Fibroblast of the aortic adventitia (primary cell): ENCODE data around the gene NOPCHAP1. TPM values are rescaled to one million over a fixed set of nuclear protein-coding genes. Genes with fewer than 3 reads are reported as not detected.

ENCODE experiments used
- DNase-seq: peaks from one replicate; pipeline ENCODE4 v3.0.0-alpha.2; 2010; ENCODE audit warnings: low read depth
- H3K4me3 ChIP-seq: 2 replicates; pipeline ENCODE4 v1.5.1; 2011; ENCODE audit warnings: low read depth, mild to moderate bottlenecking, control low read depth, low read length, moderate library complexity
- CTCF ChIP-seq: IDR thresholded peaks from 2 replicates; pipeline ENCODE4 v1.5.1; 2011; ENCODE audit warnings: mild to moderate bottlenecking, low read length, control low read depth, inconsistent platforms; ENCODE audit not compliant: insufficient read depth
- total RNA-seq: library from RNA; depleted of rRNA; stranded (reverse); fragments of >200 nt; gene quantifications from 2 replicates; pipeline ENCODE4 v1.2.3, GENCODE V29; 2012; ENCODE audit warnings: low replicate concordance

The NOPCHAP1 gene
- total RNA-seq, 1 donor, result 5.5 TPM

- H3K4me3 ChIP-seq, result no peak overlapping the region
- TF ChIP-seq CTCF, result no peak
- DNase-seq, result no peak
Observed at GRCh38 chr12:104997541-104997940, 11.4 kb downstream of the NOPCHAP1 start.

GRCh38 chr12:104998423-104999346 lies 12.6 kb downstream of the NOPCHAP1 start:
- TF ChIP-seq CTCF, result no peak
- DNase-seq, result no peak

GRCh38 chr12:104999347-104999685 lies 13.2 kb downstream of the NOPCHAP1 start:
- no peak for DNase-seq
- H3K4me3 ChIP-seq, result no peak overlapping the region
- TF ChIP-seq CTCF, result no peak

More at GRCh38 chr12:104998423-104999346, 12.6 kb downstream of the NOPCHAP1 start:
- no peak overlapping the region for H3K4me3 ChIP-seq

- no peak overlapping the region for H3K4me3 ChIP-seq
- DNase-seq, result no peak
- TF ChIP-seq CTCF, result no peak
Observed at GRCh38 chr12:105001476-105001875, 15.4 kb downstream of the NOPCHAP1 start.

GRCh38 chr12:105013892-105014291 lies 27.8 kb downstream of the NOPCHAP1 start:
- no peak for DNase-seq
- TF ChIP-seq CTCF, result no peak
- no peak overlapping the region for H3K4me3 ChIP-seq

DNA sequence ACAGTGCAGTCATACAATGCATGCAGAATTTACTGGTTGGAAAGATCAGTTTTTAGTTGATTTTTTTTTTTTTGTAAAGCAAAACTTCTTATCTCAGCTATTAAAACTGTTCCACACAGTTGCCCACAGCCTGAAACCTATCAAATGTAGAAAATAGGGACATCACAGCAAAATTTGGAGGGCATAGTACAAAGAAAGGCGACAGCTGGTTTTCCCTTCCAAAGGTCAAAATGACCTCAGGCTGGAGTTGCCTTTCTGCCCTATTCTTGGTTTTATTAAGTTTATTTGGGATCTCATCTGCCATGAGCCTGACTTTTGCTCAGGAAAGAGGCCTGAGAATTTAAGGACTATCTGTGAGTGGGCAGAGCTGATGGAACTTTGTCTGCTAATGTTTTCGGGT lies 28.5 kb downstream of the NOPCHAP1 start:
- no peak for TF ChIP-seq CTCF
- H3K4me3 ChIP-seq, result no peak overlapping the region
- no peak for DNase-seq
